PC-3 (cell line): ENCODE data around the gene TLE5.

ENCODE experiments used
- EZH2 ChIP-seq: fragments of 300-600 bp; sonication (generic); IDR thresholded peaks from one replicate; pipeline ENCODE4 v1.6.1; 2017; ENCODE audit warnings: antibody characterized with exemption, mild to moderate bottlenecking, low read length; ENCODE audit not compliant: unreplicated experiment
- EZH2phosphoT487 ChIP-seq: fragments of 300-600 bp; sonication (generic); IDR thresholded peaks from 2 replicates; pipeline ENCODE4 v1.6.1; 2018; ENCODE audit warnings: mild to moderate bottlenecking, antibody characterized with exemption, low read length, borderline replicate concordance
- TF ChIP-seq, protein P1 (sequence below): fragments of 300-600 bp; sonication (generic); conservative IDR thresholded peaks from 2 replicates; pipeline ENCODE4 v1.5.1; 2017; ENCODE audit warnings: antibody characterized with exemption, low read depth, mild to moderate bottlenecking, low read length

DNA sequence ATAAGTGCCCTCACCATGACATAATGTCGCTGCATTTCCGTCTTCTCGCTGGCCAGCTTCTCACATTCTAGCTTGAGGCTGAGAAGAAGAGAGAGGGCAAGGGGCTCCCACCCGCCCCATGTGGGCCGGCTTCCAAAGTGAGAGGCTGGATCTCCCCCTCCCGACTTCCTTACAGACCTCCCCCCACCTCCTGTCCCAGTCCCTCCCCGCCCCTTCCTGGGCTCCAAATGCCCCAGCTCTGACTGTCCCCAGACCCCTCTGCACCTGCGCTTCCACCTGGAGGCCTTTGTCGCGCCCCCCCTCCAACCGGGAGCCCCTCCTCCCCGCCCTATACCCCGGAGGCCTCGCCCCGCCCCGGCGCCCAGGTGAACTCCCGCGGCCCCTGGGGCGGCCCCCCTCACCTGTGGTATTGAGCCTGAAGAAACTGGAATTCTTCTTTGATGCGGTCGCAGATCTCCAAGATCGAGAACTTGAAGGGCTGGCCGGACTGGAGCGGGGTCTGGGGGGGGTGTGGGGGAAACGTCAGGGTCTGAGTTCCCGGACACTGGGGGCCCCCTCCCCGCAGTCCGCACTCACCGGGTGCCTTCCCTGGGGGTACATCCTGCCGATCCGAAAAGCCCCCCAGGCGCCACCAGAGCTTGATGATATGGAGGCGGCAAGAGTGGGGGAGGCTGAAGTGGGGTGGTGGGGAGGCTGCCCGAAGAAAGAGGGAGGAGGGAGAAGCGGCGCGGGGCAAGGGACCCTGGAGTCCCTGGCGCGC, 33.8 kb downstream of the TLE5 start:
- TF ChIP-seq, protein P1, sequence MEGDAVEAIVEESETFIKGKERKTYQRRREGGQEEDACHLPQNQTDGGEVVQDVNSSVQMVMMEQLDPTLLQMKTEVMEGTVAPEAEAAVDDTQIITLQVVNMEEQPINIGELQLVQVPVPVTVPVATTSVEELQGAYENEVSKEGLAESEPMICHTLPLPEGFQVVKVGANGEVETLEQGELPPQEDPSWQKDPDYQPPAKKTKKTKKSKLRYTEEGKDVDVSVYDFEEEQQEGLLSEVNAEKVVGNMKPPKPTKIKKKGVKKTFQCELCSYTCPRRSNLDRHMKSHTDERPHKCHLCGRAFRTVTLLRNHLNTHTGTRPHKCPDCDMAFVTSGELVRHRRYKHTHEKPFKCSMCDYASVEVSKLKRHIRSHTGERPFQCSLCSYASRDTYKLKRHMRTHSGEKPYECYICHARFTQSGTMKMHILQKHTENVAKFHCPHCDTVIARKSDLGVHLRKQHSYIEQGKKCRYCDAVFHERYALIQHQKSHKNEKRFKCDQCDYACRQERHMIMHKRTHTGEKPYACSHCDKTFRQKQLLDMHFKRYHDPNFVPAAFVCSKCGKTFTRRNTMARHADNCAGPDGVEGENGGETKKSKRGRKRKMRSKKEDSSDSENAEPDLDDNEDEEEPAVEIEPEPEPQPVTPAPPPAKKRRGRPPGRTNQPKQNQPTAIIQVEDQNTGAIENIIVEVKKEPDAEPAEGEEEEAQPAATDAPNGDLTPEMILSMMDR, result no peak
- TF ChIP-seq EZH2phosphoT487 (no peak), EZH2 (no peak)
